Kidney (tissue), 22 donors: ENCODE measurements around the gene PRXL2A. TPM values are rescaled to one million over a fixed set of nuclear protein-coding genes. Genes with fewer than 3 reads are reported as not detected.
"Not testable (repeated sequence)": the region's sequence is repeated elsewhere in the genome, so short reads cannot be mapped to it uniquely, and the experiment has no call there.

Experiments used
- DNase-seq, 5 donors: peaks; one replicate each; pipeline ENCODE4 v3.0.0-alpha.2; 2013 to 2020
- FAIRE-seq: peaks from 2 replicates; lab custom pipeline; 2012; peaks lifted over from hg19 to GRCh38; lab: Jason Lieb, UNC
- H3K27ac ChIP-seq, 2 donors: one replicate each; pipeline ENCODE4 v1.7.0; 2013; ENCODE audit warnings: low read depth in 2 of 2, low read length in 2 of 2, inconsistent platforms in 1 of 2
- H3K27me3 ChIP-seq: one replicate; pipeline ENCODE4 v1.7.1; 2013; ENCODE audit warnings: low read length, inconsistent platforms; ENCODE audit not compliant: control insufficient read depth, insufficient read depth
- H3K36me3 ChIP-seq, 3 donors: one replicate each; pipeline versions ENCODE4 v1.7.0 to v1.7.1; 2013; ENCODE audit warnings: low read length in 3 of 3, control low read depth in 1 of 3, inconsistent platforms in 1 of 3; ENCODE audit not compliant: insufficient read depth in 3 of 3, control insufficient read depth in 2 of 3
- H3K4me1 ChIP-seq, 3 donors: one replicate each; pipeline versions ENCODE4 v1.7.0 to v1.7.1; 2013; ENCODE audit warnings: low read length in 3 of 3, inconsistent platforms in 1 of 3, low read depth in 1 of 3; ENCODE audit not compliant: control insufficient read depth in 2 of 3, insufficient read depth in 2 of 3
- H3K4me3 ChIP-seq, 3 donors: one replicate each; pipeline versions ENCODE4 v1.7.0 to v1.8.1; 2013; ENCODE audit warnings: low read length in 3 of 3, control low read depth in 1 of 3, inconsistent platforms in 1 of 3
- H3K9ac ChIP-seq, 3 donors: one replicate each; pipeline versions ENCODE4 v1.7.0 to v1.7.1; 2013; ENCODE audit warnings: low read length in 3 of 3, control low read depth in 1 of 3, inconsistent platforms in 1 of 3
- H3K9me3 ChIP-seq, 3 donors: one replicate each; pipeline versions ENCODE4 v1.7.0 to v1.7.1; 2013; ENCODE audit warnings: low read length in 3 of 3, control low read depth in 1 of 3, inconsistent platforms in 1 of 3; ENCODE audit not compliant: control insufficient read depth in 2 of 3, insufficient read depth in 1 of 3
- CTCF ChIP-seq: IDR thresholded peaks from 3 replicates; pipeline ENCODE4 v1.5.1; 2012; ENCODE audit warnings: mild to moderate bottlenecking, moderate library complexity, borderline replicate concordance; ENCODE audit not compliant: insufficient read depth; ENCODE audit errors: extremely low read depth
- intact Hi-C: fragments of 100-400 bp; cut with DNase I; formaldehyde crosslinking; loops from one replicate; pipeline ENCODE4 v1.11.1; 2022
- long read RNA-seq, 10 donors: library from polyadenylated mRNA in 1 of 10; unstranded in 1 of 10; transcript quantifications; one replicate each; pipeline ENCODE4 v2.0.0 and lab custom pipeline, GENCODE V29; 2021 to 2026
- polyA plus RNA-seq: library from polyadenylated mRNA; stranded (reverse); fragments of 350-450 nt; fragmentation: Illumina TruSeq; extraction: RNeasy Lipid Tissue Mini Kit (QIAGEN cat#74804); gene quantifications from one replicate; pipeline ENCODE4 v1.2.3, GENCODE V29; 2014; ENCODE audit warnings: low read depth, low replicate concordance; ENCODE audit not compliant: insufficient read depth
- total RNA-seq: library from RNA; stranded (reverse); fragmentation: NEBNext Ultra II Directional; extraction: Animal tissue kit (Norgen Biotek cat#: 25700); gene quantifications from one replicate; pipeline ENCODE4 v1.2.1, GENCODE V29; 2021
- donor health status: control.
- donor health status: control.
- donor health status: control.
- donor health status: control.
- donor health status: control.
- donor health status: DM: yes; HTN: yes; CAD: no.
- donor health status: Normal renal cell carcinoma (clear cell type).

The PRXL2A gene
- total RNA-seq: 69.4 TPM
- polyA plus RNA-seq: 101 TPM
- long read RNA-seq, donor 1, full-length matches to known transcripts: 46 of 52 reads
- long read RNA-seq, donor 1, partial matches to known transcripts: 6 of 52 reads
- long read RNA-seq, donor 1, other reads (novel, unspliced or antisense): 0 of 52 reads
- long read RNA-seq, donor 2, full-length matches to known transcripts: 50 of 79 reads
- long read RNA-seq, donor 2, partial matches to known transcripts: 29 of 79 reads
- long read RNA-seq, donor 2, other reads (novel, unspliced or antisense): 0 of 79 reads
- long read RNA-seq, donor 3, full-length matches to known transcripts: 69 of 90 reads
- long read RNA-seq, donor 3, partial matches to known transcripts: 21 of 90 reads
- long read RNA-seq, donor 3, other reads (novel, unspliced or antisense): 0 of 90 reads
- long read RNA-seq, donor 4, full-length matches to known transcripts: 58 of 73 reads
- long read RNA-seq, donor 4, partial matches to known transcripts: 15 of 73 reads
- long read RNA-seq, donor 4, other reads (novel, unspliced or antisense): 0 of 73 reads
- long read RNA-seq, donor 5, full-length matches to known transcripts: 9 of 9 reads
- long read RNA-seq, donor 5, partial matches to known transcripts: 0 of 9 reads
- long read RNA-seq, donor 5, other reads (novel, unspliced or antisense): 0 of 9 reads
- long read RNA-seq, donor 6, full-length matches to known transcripts: 33 of 49 reads
- long read RNA-seq, donor 6, partial matches to known transcripts: 16 of 49 reads
- long read RNA-seq, donor 6, other reads (novel, unspliced or antisense): 0 of 49 reads
- long read RNA-seq, donor 7, full-length matches to known transcripts: 48 of 63 reads
- long read RNA-seq, donor 7, partial matches to known transcripts: 2 of 63 reads
- long read RNA-seq, donor 7, other reads (novel, unspliced or antisense): 13 of 63 reads
- long read RNA-seq, donor 8, full-length matches to known transcripts: 41 of 48 reads
- long read RNA-seq, donor 8, partial matches to known transcripts: 7 of 48 reads
- long read RNA-seq, donor 8, other reads (novel, unspliced or antisense): 0 of 48 reads
- long read RNA-seq, donor 9, full-length matches to known transcripts: 27 of 27 reads
- long read RNA-seq, donor 9, partial matches to known transcripts: 0 of 27 reads
- long read RNA-seq, donor 9, other reads (novel, unspliced or antisense): 0 of 27 reads
- long read RNA-seq, donor 10, full-length matches to known transcripts: 43 of 56 reads
- long read RNA-seq, donor 10, partial matches to known transcripts: 13 of 56 reads
- long read RNA-seq, donor 10, other reads (novel, unspliced or antisense): 0 of 56 reads

GRCh38 chr10:80408242-80409101, at the start of gene PRXL2A:
Gene PRXL2A (plus strand): TSS chr10:80408551. CDS start chr10:80420468, 11,917 bp downstream.
- no peak for FAIRE-seq
- peaks cover 7 to 34% (median 28%) of the 10 kb centered on the region in 3 donors for H3K4me1 ChIP-seq
- TF ChIP-seq CTCF: no peak
- H3K36me3 ChIP-seq: no peaks in the 10 kb centered on the region
- intact Hi-C loops: no loop called here
- DNase-seq: peak; percentile 93 to 96 (median 94)
- no peaks in the 10 kb centered on the region for H3K9me3 ChIP-seq
- H3K27ac ChIP-seq: peak within 1 kb of the TSS; percentile 86 to 92
- no peaks in the 10 kb centered on the region for H3K27me3 ChIP-seq
- peak within 1 kb of the TSS; percentile 62 to 79 (median 72) for H3K4me3 ChIP-seq
- peak within 1 kb of the TSS; percentile 45 to 84 (median 74) for H3K9ac ChIP-seq

GRCh38 chr10:80358925-80359324, 49.4 kb upstream of the PRXL2A start:
- H3K27me3 ChIP-seq, FAIRE-seq, H3K4me1 ChIP-seq, intact Hi-C loops, H3K4me3 ChIP-seq, H3K27ac ChIP-seq, H3K9ac ChIP-seq, H3K9me3 ChIP-seq, H3K36me3 ChIP-seq, DNase-seq: not testable (repeated sequence)

- Histone ChIP-seq H3K36me3 (no peaks in the 10 kb centered on the region), H3K9me3 (no peaks in the 10 kb centered on the region), H3K4me3 (no peak overlapping the region), H3K4me1 (peaks cover 0 to 4% (median 0%) of the 10 kb centered on the region in 3 donors), H3K27me3 (no peaks in the 10 kb centered on the region), H3K27ac (no peak overlapping the region), H3K9ac (no peak overlapping the region)
- DNase-seq: peak in 1 of 5 donors; percentile 73
- no peak for FAIRE-seq
- no peak for TF ChIP-seq CTCF
- intact Hi-C loops: no loop called here
Measured at GRCh38 chr10:80359644-80360043, 48.7 kb upstream of the PRXL2A start.
